A673 (cell line): Measurements from ENCODE around the gene ADSL. TPM values are rescaled to one million over a fixed set of nuclear protein-coding genes. Genes with fewer than 3 reads are reported as not detected.

ENCODE experiments used
- BruUV-seq: library from RNA; stranded (reverse); fragments of 400-500 nt; replicated peaks from 2 replicates; lab custom pipeline; 2021; lab: Mats Ljungman, UMichigan
- CTCF ChIA-PET: fragments of 300-600 bp; sonication (Branson Sonifier 250); formaldehyde crosslinking; loops from one replicate; lab custom pipeline; 2022; ENCODE audit warnings: antibody characterized with exemption; lab: Charles Lee
- POLR2A ChIA-PET: fragments of 300-600 bp; sonication (Branson Sonifier 250); formaldehyde crosslinking; loops from one replicate; lab custom pipeline; 2022; ENCODE audit warnings: antibody characterized with exemption; ENCODE audit not compliant: low non-redundant PET; lab: Charles Lee
- DNase-seq: peaks from one replicate; pipeline ENCODE4 v3.0.0-alpha.2; 2015; ENCODE audit warnings: low spot score
- H3K27ac ChIP-seq: fragments of 200-600 bp; sonication (generic); 2 replicates; pipeline ENCODE4 v1.5.1; 2016; ENCODE audit warnings: mixed run types, low read depth, mild to moderate bottlenecking, mixed read lengths, antibody characterized with exemption, low read length; ENCODE audit not compliant: poor library complexity, severe bottlenecking
- H3K27me3 ChIP-seq: fragments of 200-600 bp; sonication (generic); replicated peaks from 2 replicates; pipeline ENCODE4 v1.6.1; 2017; ENCODE audit warnings: mixed run types, low read depth, mild to moderate bottlenecking, mixed read lengths, antibody characterized with exemption, low read length; ENCODE audit not compliant: insufficient read depth, poor library complexity
- H3K36me3 ChIP-seq: fragments of 200-600 bp; sonication (generic); 2 replicates; pipeline ENCODE4 v1.6.1; 2016; ENCODE audit warnings: mixed run types, mild to moderate bottlenecking, mixed read lengths, antibody characterized with exemption, low read length; ENCODE audit not compliant: insufficient read depth, poor library complexity, severe bottlenecking
- H3K4me1 ChIP-seq: fragments of 200-600 bp; sonication (generic); 2 replicates; pipeline ENCODE4 v1.6.1; 2017; ENCODE audit warnings: mixed run types, mild to moderate bottlenecking, mixed read lengths, antibody characterized with exemption, low read length; ENCODE audit not compliant: insufficient read depth, poor library complexity, severe bottlenecking
- H3K4me3 ChIP-seq: fragments of 200-600 bp; sonication (generic); 2 replicates; pipeline ENCODE4 v1.5.1; 2016; ENCODE audit warnings: low read depth, mixed run types, mild to moderate bottlenecking, mixed read lengths, low read length; ENCODE audit not compliant: poor library complexity, severe bottlenecking
- H3K9me3 ChIP-seq: fragments of 200-600 bp; sonication (generic); 2 replicates; pipeline ENCODE4 v1.6.1; 2016; ENCODE audit warnings: mixed run types, low read depth, mild to moderate bottlenecking, mixed read lengths, antibody characterized with exemption, low read length; ENCODE audit not compliant: poor library complexity, severe bottlenecking
- CTCF ChIP-seq: fragments of 300-800, 200-600 bp; sonication (generic); conservative IDR thresholded peaks from 2 replicates; pipeline ENCODE4 v1.5.1; 2017; ENCODE audit warnings: low read depth, mild to moderate bottlenecking, antibody characterized with exemption, low read length, moderate library complexity, mixed read lengths
- EZH2 ChIP-seq: fragments of 200-600 bp; sonication (generic); IDR thresholded peaks from 2 replicates; pipeline ENCODE4 v1.6.1; 2017; ENCODE audit warnings: borderline replicate concordance, low read depth, mild to moderate bottlenecking, mixed read lengths, antibody characterized with exemption, low read length; ENCODE audit not compliant: poor library complexity, severe bottlenecking
- intact Hi-C: fragments of 100-400 bp; cut with micrococcal nuclease; formaldehyde crosslinking; loops from one replicate; pipeline ENCODE4 v1.10.0; 2022; ENCODE audit not compliant: unreplicated experiment
- total RNA-seq: library from RNA; stranded (reverse); gene quantifications from 2 replicates; pipeline ENCODE4 v1.2.3, GENCODE V29; 2021

ADSL gene
- total RNA-seq, 1 experiment from 2014 or later = 133 TPM

GRCh38 chr22:40302149-40302548, 44.2 kb upstream of the ADSL start:
- Histone ChIP-seq H3K4me1 (no peaks in the 10 kb centered on the region), H3K9me3 (no peaks in the 10 kb centered on the region), H3K27me3 (no peaks in the 10 kb centered on the region), H3K36me3 (peaks cover 27% of the 10 kb centered on the region), H3K4me3 (no peak overlapping the region), H3K27ac (no peak overlapping the region)
- ChIA-PET POLR2A (no interaction called here), CTCF (no interaction called here)
- no peak for DNase-seq
- TF ChIP-seq EZH2 = no peak
- TF ChIP-seq CTCF = no peak
- intact Hi-C loops = no loop called here
- BruUV-seq = no TSS peak

DNA sequence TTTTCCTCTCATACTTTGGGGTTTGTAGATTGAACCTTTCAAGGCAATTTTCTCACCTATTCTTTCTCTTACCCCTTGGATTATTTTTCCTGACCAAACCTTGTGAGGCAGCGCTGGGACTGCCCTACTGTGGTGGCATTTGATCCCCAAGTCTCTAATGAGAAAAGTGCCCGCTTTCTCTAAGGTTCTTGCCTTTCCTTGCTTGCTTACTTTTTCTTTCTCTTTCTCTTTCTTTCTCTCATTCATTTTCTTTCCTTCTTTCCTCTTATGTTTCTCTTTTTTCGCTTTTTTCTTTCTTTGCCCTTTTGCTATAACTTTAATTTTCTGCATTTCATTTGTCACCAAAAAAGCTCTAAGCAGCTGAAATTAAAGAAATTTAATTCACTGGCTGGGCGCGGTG, 40.7 kb upstream of the ADSL start:
- BruUV-seq = no TSS peak
- intact Hi-C loops = no loop called here
- no peak overlapping the region for H3K4me3 ChIP-seq
- CTCF ChIA-PET = no interaction called here
- H3K27ac ChIP-seq = no peak overlapping the region
- peaks cover 40% of the 10 kb centered on the region for H3K36me3 ChIP-seq
- TF ChIP-seq EZH2 (no peak), CTCF (no peak)
- H3K9me3 ChIP-seq = no peaks in the 10 kb centered on the region
- H3K4me1 ChIP-seq = no peaks in the 10 kb centered on the region
- no peaks in the 10 kb centered on the region for H3K27me3 ChIP-seq
- DNase-seq = no peak
- POLR2A ChIA-PET = no interaction called here

DNA sequence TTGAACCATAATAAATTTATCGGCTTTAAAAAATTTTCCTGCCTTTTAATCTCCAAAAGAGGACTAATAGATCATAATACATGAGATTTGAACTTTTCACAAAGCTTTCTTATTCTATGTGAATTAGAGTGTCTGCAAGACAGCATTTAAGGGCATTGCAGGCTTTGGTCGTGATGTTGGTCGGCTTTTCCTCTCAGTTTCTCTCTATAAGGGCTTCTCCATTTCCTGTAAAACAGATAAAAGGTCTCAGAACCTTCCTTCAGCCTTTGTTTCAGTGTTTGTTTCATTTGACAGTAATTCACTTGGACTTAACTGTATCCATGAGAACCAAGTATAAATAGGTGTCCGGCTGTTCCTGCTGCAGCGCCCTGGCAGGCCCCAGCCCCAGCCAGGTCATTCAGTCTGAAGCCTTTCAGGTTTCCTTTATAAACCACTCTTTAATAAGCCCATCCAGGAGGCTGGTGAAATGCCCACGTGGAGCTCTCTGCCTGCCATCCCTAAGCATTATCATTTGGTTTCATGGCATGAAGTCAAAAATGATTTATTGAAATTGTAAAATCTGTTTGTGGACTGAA, 37.2 kb upstream of the ADSL start:
- Histone ChIP-seq H3K27me3 (no peaks in the 10 kb centered on the region), H3K9me3 (no peaks in the 10 kb centered on the region), H3K27ac (no peak overlapping the region), H3K4me3 (no peak overlapping the region), H3K36me3 (peaks cover 51% of the 10 kb centered on the region), H3K4me1 (no peaks in the 10 kb centered on the region)
- CTCF ChIA-PET = no interaction called here
- no peak for DNase-seq
- no peak for TF ChIP-seq EZH2
- no TSS peak for BruUV-seq
- intact Hi-C loops = no loop called here
- POLR2A ChIA-PET = no interaction called here

GRCh38 chr22:40309631-40310030, 36.7 kb upstream of the ADSL start:
- Histone ChIP-seq H3K36me3 (peaks cover 57% of the 10 kb centered on the region), H3K9me3 (no peaks in the 10 kb centered on the region), H3K27ac (no peak overlapping the region), H3K4me3 (no peak overlapping the region), H3K4me1 (no peaks in the 10 kb centered on the region), H3K27me3 (no peaks in the 10 kb centered on the region)
- CTCF ChIA-PET = no interaction called here
- intact Hi-C loops = no loop called here
- DNase-seq = no peak
- BruUV-seq = no TSS peak
- no peak for TF ChIP-seq EZH2
- TF ChIP-seq CTCF = no peak
- POLR2A ChIA-PET = interaction anchor here (0.6 kb wide), 1 partner anchor 54 kb away, joined by 3 read pairs; no protein-coding TSS in a partner anchor
